Measurements from ENCODE around the gene RASD2.

- no peak for TF ChIP-seq CTCF (IDR thresholded peaks at IDR 0.05; ENCODE audit: low read depth, low read length)
- TF ChIP-seq MAX (IDR thresholded peaks at IDR 0.05; ENCODE audit: low read depth, low read length): no peak
- TF ChIP-seq POLR2A (IDR thresholded peaks at IDR 0.05; ENCODE audit: extremely low read depth, insufficient read length): no peak
- no peak for TF ChIP-seq MYC (IDR thresholded peaks at IDR 0.05; ENCODE audit: low read depth, low read length)
These were observed 56.2 kb downstream of the RASD2 start for GRCh38 chr22:35596821-35597220.

Measured in NB4 (cell line).